ENCODE measurements around the gene MFSD11. TPM values are rescaled to one million over a fixed set of nuclear protein-coding genes. Genes with fewer than 3 reads are reported as not detected.

MFSD11 gene
- total and polyA plus RNA-seq, 2 of the 8 experiments (the other 6 are each of a cell fraction or from before 2014, with no cell fraction given) = 17.7 to 19.8 TPM

- Histone ChIP-seq H2BK20ac (ENCODE audit: low read length) (no peak overlapping the region), H3K56ac (replicated peaks; ENCODE audit: insufficient read length, low read depth, low read length) (no peak overlapping the region), H2AK5ac (ENCODE audit: low read depth, low read length) (no peak overlapping the region), H3K27ac (ENCODE audit: low read depth, low read length) (no peak overlapping the region), H2BK15ac (ENCODE audit: low read length) (no peak overlapping the region), H3K4me2 (ENCODE audit: insufficient read depth in 1 of 2, low read depth in 2 of 2, low read length in 2 of 2) (no peak overlapping the region), H3K79me2 (ENCODE audit: control insufficient read depth in 1 of 2, insufficient read depth in 2 of 2, low read length in 2 of 2) (peaks cover 15 to 31% of the 10 kb centered on the region in 2 experiments), H3K14ac (ENCODE audit: insufficient read length) (no peak overlapping the region), H2BK12ac (ENCODE audit: low read depth, low read length) (no peak overlapping the region), H3K9me3 (ENCODE audit: insufficient read depth in 2 of 2, low read depth in 1 of 2, low read length in 1 of 2) (no peaks in the 10 kb centered on the region), H3K4me3 (ENCODE audit: extremely low read depth in 1 of 4, insufficient read depth in 2 of 4, low read depth in 3 of 4, low read length in 4 of 4) (no peak overlapping the region), H2BK5ac (ENCODE audit: low read depth, low read length) (no peak overlapping the region), H4K5ac (ENCODE audit: insufficient read length, low read depth, low read length) (no peak overlapping the region), H3K4ac (replicated peaks; ENCODE audit: insufficient read length, low read depth, low read length) (no peak overlapping the region), H3K23me2 (ENCODE audit: low read depth, low read length) (peaks cover 8% of the 10 kb centered on the region; the same call in 1 of the 2 replicates), H2BK120ac (replicated peaks; ENCODE audit: low read depth, low read length) (no peak overlapping the region), H4K20me1 (replicated peaks in 1 of 2; ENCODE audit: control insufficient read depth in 1 of 2, insufficient read depth in 2 of 2, low read length in 2 of 2) (peaks cover 5 to 8% of the 10 kb centered on the region in 2 experiments), H3K4me1 (replicated peaks in 1 of 4; ENCODE audit: control insufficient read depth in 3 of 4, insufficient read depth in 4 of 4, low read length in 3 of 4) (peaks cover 0 to 7% (median 3%) of the 10 kb centered on the region in 4 experiments; a peak in 5 of 7 replicates), H3K79me1 (ENCODE audit: low read depth, low read length) (no peaks in the 10 kb centered on the region), H4K91ac (replicated peaks; ENCODE audit: insufficient read length, low read length) (no peak overlapping the region), H3K18ac (ENCODE audit: extremely low read depth, low read length) (no peak overlapping the region), H3K23ac (ENCODE audit: insufficient read length) (no peak overlapping the region), H4K8ac (ENCODE audit: extremely low read depth, insufficient read depth, low read length) (no peak overlapping the region), H2AFZ (ENCODE audit: low read length) (no peak overlapping the region), H3K27me3 (replicated peaks in 1 of 4; ENCODE audit: control insufficient read depth in 3 of 4, extremely low read depth in 1 of 4, insufficient read depth in 3 of 4, low read length in 3 of 4) (no peaks in the 10 kb centered on the region), H3K36me3 (ENCODE audit: control insufficient read depth in 2 of 4, insufficient read depth in 4 of 4, low read length in 3 of 4) (peaks cover 3 to 29% (median 14%) of the 10 kb centered on the region in 4 experiments; a peak in 7 of 8 replicates), H3K9ac (replicated peaks in 1 of 4; ENCODE audit: extremely low read depth in 1 of 4, low read depth in 3 of 4, low read length in 3 of 4) (no peak overlapping the region)
- ChIA-PET CTCF (ENCODE audit: partially characterized antibody) (interaction anchor here (0.6 to 1.5 kb wide), 4 partner anchors 25 to 1286 kb away, joined by 3 to 6 read pairs (median 4); no protein-coding TSS in a partner anchor), POLR2A (ENCODE audit: partially characterized antibody) (interaction anchor here (0.6 to 9.2 kb wide), 2 partner anchors 15 to 143 kb away, joined by 3 to 181 read pairs; partner anchors contain the start of genes JMJD6 and METTL23)
- FAIRE-seq = no peak
- 89% methylated on average over 5 of the region's 5 CpGs; no CpG with 5 or more reads in 1 of the 2 experiments for WGBS, 2 experiments (ENCODE audit: extremely low coverage in 1 of 2, insufficient coverage in 1 of 2, insufficient read length in 1 of 2, insufficient replicate concordance in 2 of 2, low coverage in 1 of 2, low lambda C conversion rate in 2 of 2, missing lambda C conversion rate in 1 of 2)
- DNase-seq (ENCODE audit: low read depth in 1 of 2, low spot score in 2 of 2) = no peak
- TF ChIP-seq SIX5 (IDR thresholded peaks at IDR 0.05; ENCODE audit: low read depth, low read length) = no peak
- TF ChIP-seq KDM5A (IDR thresholded peaks at IDR 0.05; ENCODE audit: low read length) = no peak
- TF ChIP-seq FOSL1 (IDR thresholded peaks at IDR 0.05; ENCODE audit: insufficient read depth, low read depth, low read length) = no peak
- no peak for TF ChIP-seq MAX (IDR thresholded peaks at IDR 0.05)
- no peak for TF ChIP-seq TCF12 (IDR thresholded peaks at IDR 0.05; ENCODE audit: low read depth, low read length)
- no peak for TF ChIP-seq SIN3A (conservative IDR thresholded peaks at IDR 0.05 in 1 of 2, IDR thresholded peaks at IDR 0.05 in 1 of 2; ENCODE audit: low read depth in 1 of 2, low read length in 2 of 2)
- TF ChIP-seq JUN (IDR thresholded peaks at IDR 0.05; ENCODE audit: low read depth, low read length) = no peak
- no peak for TF ChIP-seq POU5F1 (IDR thresholded peaks at IDR 0.05; ENCODE audit: low read depth, low read length)
- no peak for TF ChIP-seq CTBP2 (IDR thresholded peaks at IDR 0.05; ENCODE audit: borderline replicate concordance, insufficient read depth, insufficient read length, low read length)
- TF ChIP-seq EGR1 (IDR thresholded peaks at IDR 0.05; ENCODE audit: borderline replicate concordance, low read depth, low read length) = no peak
Observed at GRCh38 chr17:76740329-76741118, 2.6 kb downstream of the MFSD11 start.
